WTC11 (cell line): Measurements from ENCODE around the gene LANCL2.

Experiments used
- MXD4 ChIP-seq: fragments of 250-450 bp; sonication (Bioruptor Pico); IDR thresholded peaks from 2 replicates; pipeline ENCODE4 v1.8.0; 2021; ENCODE audit warnings: mild to moderate bottlenecking, moderate library complexity, borderline replicate concordance
- PRRX2 ChIP-seq: fragments of 250-450 bp; sonication (Bioruptor Pico); IDR thresholded peaks from 2 replicates; pipeline ENCODE4 v1.8.0; 2021; ENCODE audit warnings: mild to moderate bottlenecking
- TF ChIP-seq, protein P1 (sequence below): fragments of 200-600 bp; IDR thresholded peaks from 2 replicates; pipeline ENCODE4 v1.8.0; 2022; ENCODE audit warnings: antibody characterized with exemption

DNA sequence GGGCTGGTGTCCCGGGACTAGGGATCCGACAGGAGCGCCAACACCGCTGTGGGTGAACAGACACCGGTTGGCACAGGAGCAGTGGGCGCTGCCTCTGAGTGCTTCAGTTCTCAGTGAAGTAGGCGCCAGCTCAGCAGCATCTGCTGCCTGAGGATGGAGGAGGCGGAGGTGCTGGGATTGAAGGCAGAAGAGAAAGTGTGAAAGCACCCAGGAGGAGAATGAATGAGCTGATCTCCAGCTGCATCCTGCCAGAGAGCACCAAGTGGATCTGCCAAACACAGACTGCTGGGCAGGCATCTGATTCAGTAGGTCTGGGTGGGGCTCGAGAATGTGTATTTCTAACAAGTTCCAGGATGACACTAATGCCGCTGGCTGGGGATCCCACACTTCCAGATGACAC is 74.5 kb downstream of the LANCL2 start:
- TF ChIP-seq, protein P1, sequence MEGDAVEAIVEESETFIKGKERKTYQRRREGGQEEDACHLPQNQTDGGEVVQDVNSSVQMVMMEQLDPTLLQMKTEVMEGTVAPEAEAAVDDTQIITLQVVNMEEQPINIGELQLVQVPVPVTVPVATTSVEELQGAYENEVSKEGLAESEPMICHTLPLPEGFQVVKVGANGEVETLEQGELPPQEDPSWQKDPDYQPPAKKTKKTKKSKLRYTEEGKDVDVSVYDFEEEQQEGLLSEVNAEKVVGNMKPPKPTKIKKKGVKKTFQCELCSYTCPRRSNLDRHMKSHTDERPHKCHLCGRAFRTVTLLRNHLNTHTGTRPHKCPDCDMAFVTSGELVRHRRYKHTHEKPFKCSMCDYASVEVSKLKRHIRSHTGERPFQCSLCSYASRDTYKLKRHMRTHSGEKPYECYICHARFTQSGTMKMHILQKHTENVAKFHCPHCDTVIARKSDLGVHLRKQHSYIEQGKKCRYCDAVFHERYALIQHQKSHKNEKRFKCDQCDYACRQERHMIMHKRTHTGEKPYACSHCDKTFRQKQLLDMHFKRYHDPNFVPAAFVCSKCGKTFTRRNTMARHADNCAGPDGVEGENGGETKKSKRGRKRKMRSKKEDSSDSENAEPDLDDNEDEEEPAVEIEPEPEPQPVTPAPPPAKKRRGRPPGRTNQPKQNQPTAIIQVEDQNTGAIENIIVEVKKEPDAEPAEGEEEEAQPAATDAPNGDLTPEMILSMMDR = no peak
- TF ChIP-seq PRRX2 (CRISPR knock-in tag) = no peak
- TF ChIP-seq MXD4 (CRISPR knock-in tag) = no peak
